Lower leg skin (tissue), 4 donors: ENCODE results near the gene PCDHA13. TPM values are rescaled to one million over a fixed set of nuclear protein-coding genes. Genes with fewer than 3 reads are reported as not detected.

Experiments used
- DNase-seq, 2 donors: peaks; one replicate each; pipeline ENCODE4 v3.0.0-alpha.2; 2019; ENCODE audit warnings: low spot score in 2 of 2
- H3K4me3 ChIP-seq: fragments of 200-600 bp; sonication (generic); 2 replicates; pipeline ENCODE4 v1.5.1; 2017; ENCODE audit warnings: mild to moderate bottlenecking, low read depth; ENCODE audit not compliant: poor library complexity, severe bottlenecking
- POLR2A ChIP-seq, 2 donors: fragments of 450-650 bp; IDR thresholded peaks; one replicate each; pipeline ENCODE4 v1.6.1; 2016 to 2017; ENCODE audit warnings: antibody characterized with exemption in 2 of 2, mild to moderate bottlenecking in 1 of 2, moderate library complexity in 1 of 2
- WGBS, 2 donors: methylation state at CpG; one replicate each; pipeline ENCODE4 v1.1.5; 2018; 5-methylcytosine and 5-hydroxymethylcytosine counted together
- intact Hi-C: fragments of 100-400 bp; cut with DNase I; formaldehyde crosslinking; loops from one replicate; pipeline ENCODE4 v1.15.0; 2023; ENCODE audit warnings: low total_unique reads
- total RNA-seq, 4 donors: library from RNA; depleted of rRNA; stranded (reverse); fragments of >200 nt; gene quantifications; one replicate each; pipeline ENCODE4 v1.1.0, GENCODE V29; 2016
- TF ChIP-seq, protein P1 (sequence below), 3 donors: fragments of 450-650 bp; IDR thresholded peaks; one replicate each; pipeline ENCODE4 v1.5.1; 2016; ENCODE audit warnings: antibody characterized with exemption in 3 of 3, mild to moderate bottlenecking in 3 of 3, moderate library complexity in 2 of 3

PCDHA13 gene
- total RNA-seq, 4 donors from 2014 or later = 0.16 to 0.34 (median 0.30) TPM; not detected in 1

DNA sequence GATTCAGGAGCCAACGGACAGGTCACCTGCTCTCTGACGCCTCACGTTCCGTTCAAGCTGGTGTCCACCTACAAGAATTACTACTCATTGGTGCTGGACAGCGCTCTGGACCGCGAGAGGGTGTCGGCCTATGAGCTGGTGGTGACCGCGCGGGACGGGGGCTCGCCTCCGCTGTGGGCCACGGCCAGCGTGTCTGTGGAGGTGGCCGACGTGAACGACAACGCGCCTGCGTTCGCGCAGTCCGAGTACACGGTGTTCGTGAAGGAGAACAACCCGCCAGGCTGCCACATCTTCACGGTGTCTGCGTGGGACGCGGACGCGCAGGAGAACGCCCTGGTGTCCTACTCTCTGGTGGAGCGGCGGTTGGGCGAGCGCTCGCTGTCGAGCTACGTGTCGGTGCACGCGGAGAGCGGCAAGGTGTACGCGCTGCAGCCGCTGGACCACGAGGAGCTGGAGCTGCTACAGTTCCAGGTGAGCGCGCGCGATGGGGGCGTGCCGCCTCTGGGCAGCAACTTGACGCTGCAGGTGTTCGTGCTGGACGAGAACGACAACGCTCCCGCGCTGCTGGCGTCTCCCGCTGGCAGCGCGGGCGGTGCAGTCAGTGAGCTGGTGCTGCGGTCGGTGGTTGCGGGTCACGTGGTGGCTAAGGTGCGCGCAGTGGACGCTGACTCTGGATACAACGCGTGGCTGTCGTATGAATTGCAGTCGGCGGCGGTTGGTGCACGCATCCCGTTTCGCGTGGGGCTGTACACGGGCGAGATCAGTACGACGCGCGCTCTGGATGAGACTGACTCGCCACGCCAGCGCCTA, 24.5 kb upstream of the PCDHA13 start:
- TF ChIP-seq POLR2A (IDR thresholded peaks at IDR 0.05) = no peak
- TF ChIP-seq, protein P1, sequence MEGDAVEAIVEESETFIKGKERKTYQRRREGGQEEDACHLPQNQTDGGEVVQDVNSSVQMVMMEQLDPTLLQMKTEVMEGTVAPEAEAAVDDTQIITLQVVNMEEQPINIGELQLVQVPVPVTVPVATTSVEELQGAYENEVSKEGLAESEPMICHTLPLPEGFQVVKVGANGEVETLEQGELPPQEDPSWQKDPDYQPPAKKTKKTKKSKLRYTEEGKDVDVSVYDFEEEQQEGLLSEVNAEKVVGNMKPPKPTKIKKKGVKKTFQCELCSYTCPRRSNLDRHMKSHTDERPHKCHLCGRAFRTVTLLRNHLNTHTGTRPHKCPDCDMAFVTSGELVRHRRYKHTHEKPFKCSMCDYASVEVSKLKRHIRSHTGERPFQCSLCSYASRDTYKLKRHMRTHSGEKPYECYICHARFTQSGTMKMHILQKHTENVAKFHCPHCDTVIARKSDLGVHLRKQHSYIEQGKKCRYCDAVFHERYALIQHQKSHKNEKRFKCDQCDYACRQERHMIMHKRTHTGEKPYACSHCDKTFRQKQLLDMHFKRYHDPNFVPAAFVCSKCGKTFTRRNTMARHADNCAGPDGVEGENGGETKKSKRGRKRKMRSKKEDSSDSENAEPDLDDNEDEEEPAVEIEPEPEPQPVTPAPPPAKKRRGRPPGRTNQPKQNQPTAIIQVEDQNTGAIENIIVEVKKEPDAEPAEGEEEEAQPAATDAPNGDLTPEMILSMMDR (IDR thresholded peaks at IDR 0.05) = no peak
- intact Hi-C loops = no loop called here
- H3K4me3 ChIP-seq = no peak overlapping the region
- no peak for DNase-seq
- 58 to 60% methylated on average over 79 to 92 of the region's 94 CpGs for WGBS, 2 donors

DNA sequence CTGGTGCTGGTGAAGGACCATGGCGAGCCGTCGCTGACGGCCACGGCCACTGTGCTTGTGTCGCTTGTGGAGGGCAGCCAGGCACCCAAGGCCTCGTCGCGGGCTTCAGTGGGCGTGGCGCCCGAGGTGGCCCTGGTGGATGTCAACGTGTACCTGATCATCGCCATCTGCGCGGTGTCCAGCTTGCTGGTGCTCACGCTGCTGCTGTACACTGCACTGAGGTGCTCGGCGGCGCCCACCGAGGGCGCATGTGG, 24.0 kb upstream of the PCDHA13 start:
- intact Hi-C loops = no loop called here
- H3K4me3 ChIP-seq = no peak overlapping the region
- no peak for TF ChIP-seq POLR2A (IDR thresholded peaks at IDR 0.05)
- TF ChIP-seq, protein P1 (IDR thresholded peaks at IDR 0.05) = no peak
- no peak for DNase-seq
- WGBS, 2 donors = 73 to 77% methylated on average over 6 to 12 of the region's 22 CpGs

DNA sequence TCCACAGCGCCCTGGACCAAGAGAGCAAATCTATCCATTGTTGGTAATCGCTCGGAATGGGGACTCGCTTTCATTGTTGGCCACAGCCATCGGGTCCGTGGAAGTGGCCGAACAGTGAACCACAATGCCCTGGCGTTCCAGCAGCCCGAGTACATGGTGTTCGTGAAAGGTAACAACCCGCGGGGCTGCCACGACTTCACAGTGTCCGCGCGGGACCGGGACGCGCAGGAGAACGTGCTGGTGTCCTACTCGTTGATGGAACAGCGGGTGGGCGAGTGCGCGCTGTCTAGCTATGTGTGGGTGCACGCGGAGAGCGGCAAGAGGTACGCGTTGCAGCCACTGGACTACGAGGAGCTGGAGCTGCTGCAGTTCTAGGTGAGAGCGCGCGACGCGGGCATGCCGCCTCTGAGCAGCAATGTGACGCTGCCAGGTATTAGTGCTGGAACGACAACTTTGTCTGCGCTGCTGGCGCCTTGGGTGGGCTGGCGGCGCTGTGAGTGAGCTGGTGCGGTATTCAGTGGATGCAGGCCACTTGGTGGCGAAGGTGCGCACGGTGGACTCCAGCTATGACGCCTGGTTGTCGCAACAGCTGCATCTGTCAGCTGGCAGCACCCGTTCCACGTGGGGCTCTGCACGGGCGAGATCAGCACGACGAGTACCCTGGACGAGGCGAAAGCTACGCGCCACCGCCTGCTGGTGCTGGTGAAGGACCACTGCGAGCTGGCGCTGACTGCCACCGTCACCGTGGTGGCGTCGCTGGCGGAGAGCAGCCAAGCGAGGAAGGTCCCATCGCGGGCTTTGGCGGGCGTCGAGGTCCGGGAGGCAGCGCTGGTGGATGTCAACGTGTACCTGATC, 19.3 kb upstream of the PCDHA13 start:
- intact Hi-C loops = no loop called here
- H3K4me3 ChIP-seq = no peak overlapping the region
- DNase-seq = no peak
- 45 to 52% methylated on average over 52 to 75 of the region's 76 CpGs for WGBS, 2 donors
- TF ChIP-seq, protein P1 (IDR thresholded peaks at IDR 0.05) = no peak
- no peak for TF ChIP-seq POLR2A (IDR thresholded peaks at IDR 0.05)

DNA sequence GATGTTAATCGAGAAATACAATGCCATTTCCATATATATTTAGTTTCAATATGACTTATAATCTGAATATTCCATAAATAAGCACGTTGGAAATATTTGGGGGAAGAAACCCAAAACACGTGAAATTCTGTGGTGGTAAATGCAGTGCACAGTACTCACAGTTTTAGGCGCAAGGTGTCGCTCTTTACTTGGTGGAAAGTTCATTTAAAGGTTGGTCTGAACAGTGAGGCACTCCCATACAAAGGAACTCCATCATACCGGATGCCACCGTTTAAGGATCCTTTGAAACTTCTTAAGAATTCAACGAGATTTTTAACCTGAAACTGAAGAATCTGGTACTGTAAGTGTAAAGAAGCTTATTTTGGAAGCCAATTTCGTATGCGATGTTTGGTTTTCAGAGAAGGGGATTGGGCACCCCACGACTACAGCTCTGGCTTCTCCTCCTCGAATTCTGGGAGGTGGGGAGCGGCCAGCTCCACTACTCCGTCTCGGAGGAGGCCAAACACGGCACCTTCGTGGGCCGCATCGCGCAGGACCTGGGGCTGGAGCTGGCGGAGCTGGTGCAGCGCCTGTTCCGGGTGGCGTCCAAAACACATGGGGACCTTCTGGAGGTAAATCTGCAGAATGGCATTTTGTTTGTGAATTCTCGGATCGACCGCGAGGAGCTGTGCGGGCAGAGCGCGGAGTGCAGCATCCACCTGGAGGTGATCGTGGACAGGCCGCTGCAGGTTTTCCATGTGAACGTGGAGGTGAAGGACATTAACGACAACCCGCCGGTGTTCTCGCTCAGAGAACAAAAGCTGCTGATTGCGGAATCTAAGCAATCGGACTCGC, 13.0 kb upstream of the PCDHA13 start, which contains the start of gene PCDHA11:
Gene PCDHA11, plus strand, starts transcription at position 237 of the 834 bp plus-strand sequence. Its CDS starts 147 bp downstream, at position 384.
- intact Hi-C loops = no loop called here
- no peak within 1 kb of the TSS for H3K4me3 ChIP-seq
- DNase-seq = no peak
- WGBS, 2 donors = 15 to 22% methylated on average over 41 of the region's 41 CpGs
- no peak for TF ChIP-seq POLR2A (IDR thresholded peaks at IDR 0.05)
- TF ChIP-seq, protein P1 (IDR thresholded peaks at IDR 0.05) = no peak

DNA sequence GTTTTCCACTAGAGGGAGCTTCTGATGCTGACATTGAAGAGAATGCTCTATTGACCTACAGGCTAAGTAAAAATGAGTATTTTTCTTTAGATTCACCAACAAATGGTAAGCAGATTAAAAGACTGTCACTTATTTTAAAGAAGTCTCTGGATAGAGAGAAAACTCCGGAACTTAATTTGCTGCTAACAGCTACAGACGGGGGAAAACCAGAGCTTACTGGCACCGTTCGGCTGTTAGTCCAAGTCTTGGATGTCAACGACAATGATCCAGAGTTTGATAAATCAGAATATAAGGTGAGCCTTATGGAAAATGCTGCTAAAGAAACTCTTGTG, 12.4 kb upstream of the PCDHA13 start:
- DNase-seq = no peak
- intact Hi-C loops = no loop called here
- TF ChIP-seq, protein P1 (IDR thresholded peaks at IDR 0.05) = no peak
- no peak overlapping the region for H3K4me3 ChIP-seq
- WGBS, 2 donors = 52 to 63% methylated on average over 5 of the region's 5 CpGs
